GM19397 (cell line): Measurements from ENCODE around the gene UBE2Z.

Experiments used
- ATAC-seq: cut with Tn5 transposase; IDR thresholded peaks from one replicate; pipeline ENCODE4 v1.9.1; 2021; ENCODE audit warnings: mild to moderate bottlenecking, moderate library complexity; ENCODE audit not compliant: unreplicated experiment

UBE2Z gene

GRCh38 chr17:48952904-48953303 is 44.7 kb downstream of the UBE2Z start:
- ATAC-seq: no peak

DNA sequence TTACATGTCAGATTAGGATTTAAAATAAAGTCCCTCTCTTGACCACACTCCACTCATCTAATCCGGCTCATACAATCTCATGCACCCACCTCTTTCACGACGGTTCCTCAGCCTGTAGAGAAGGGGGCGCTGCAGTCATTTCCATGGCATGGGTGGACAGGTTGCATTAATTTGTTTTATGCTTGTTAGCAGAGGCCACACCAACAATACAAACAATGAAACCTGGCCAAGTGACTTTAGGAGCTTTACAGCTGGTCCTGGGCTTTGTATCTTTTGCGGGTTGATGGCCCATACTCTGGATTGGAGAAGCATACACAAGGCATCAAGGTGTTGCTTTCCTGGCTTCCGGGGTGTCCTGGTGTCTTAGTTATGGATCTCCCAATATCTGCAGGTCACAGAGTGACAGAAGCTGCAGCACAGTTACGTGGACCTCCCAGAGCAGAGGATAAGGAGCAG is 46.1 kb downstream of the UBE2Z start:
- ATAC-seq: no peak

- no peak for ATAC-seq
Measured at GRCh38 chr17:48960834-48961515, 52.8 kb downstream of the UBE2Z start.

DNA sequence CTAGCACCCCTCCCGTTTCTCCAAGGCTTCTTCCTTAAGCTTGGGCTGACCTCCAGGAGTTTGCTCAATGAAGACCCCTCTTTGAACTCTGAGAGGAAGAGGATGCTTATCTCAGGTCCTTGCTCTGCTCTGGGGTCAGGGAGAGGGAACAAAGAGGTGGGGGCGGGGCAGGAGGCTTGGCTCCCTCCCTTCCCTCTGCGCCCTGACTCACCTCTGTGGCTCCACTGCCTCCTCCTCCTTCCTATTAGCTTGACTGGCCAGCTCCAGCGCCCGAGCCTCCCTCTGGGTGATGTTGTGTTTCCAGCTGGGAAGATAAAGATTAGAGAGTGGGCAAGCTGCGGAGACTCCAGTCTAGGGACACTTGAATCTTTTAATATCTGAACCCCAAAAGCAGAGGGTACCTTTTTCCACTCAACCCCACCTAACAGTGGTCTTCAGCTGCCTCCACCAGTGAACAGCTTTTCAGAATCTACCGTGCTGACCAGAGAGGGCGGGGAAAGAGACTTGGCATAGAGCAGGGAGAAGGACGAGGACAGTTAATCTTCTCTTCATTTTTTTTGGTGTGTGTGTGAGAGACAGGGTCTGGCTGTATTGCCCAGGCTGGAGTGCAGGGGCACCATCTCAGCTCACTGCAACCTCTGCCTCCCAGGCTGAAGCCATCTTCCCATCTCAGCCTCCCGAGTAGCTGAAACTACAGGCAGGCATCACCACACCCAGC is 53.5 kb downstream of the UBE2Z start:
- no peak for ATAC-seq

DNA sequence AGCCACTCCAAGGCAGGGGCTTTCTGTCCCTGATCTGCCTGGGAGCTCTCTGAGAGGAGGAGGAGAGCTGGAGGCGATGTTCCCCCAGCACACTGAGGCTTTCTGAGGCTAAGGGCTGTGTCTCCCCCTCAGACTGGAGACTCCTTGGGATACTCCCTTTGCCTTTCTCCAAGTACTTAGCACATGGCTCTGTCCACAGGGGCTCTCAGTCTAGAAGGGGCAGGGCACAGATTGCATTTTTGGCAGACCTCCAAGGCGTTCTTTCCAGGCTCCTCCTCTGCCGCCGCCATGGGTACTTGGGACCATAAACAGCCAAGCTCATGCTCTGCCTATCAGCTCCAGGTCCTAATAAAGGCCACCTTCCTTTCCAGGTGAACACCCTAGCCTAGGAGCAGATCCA is 62.0 kb downstream of the UBE2Z start:
- ATAC-seq: no peak

DNA sequence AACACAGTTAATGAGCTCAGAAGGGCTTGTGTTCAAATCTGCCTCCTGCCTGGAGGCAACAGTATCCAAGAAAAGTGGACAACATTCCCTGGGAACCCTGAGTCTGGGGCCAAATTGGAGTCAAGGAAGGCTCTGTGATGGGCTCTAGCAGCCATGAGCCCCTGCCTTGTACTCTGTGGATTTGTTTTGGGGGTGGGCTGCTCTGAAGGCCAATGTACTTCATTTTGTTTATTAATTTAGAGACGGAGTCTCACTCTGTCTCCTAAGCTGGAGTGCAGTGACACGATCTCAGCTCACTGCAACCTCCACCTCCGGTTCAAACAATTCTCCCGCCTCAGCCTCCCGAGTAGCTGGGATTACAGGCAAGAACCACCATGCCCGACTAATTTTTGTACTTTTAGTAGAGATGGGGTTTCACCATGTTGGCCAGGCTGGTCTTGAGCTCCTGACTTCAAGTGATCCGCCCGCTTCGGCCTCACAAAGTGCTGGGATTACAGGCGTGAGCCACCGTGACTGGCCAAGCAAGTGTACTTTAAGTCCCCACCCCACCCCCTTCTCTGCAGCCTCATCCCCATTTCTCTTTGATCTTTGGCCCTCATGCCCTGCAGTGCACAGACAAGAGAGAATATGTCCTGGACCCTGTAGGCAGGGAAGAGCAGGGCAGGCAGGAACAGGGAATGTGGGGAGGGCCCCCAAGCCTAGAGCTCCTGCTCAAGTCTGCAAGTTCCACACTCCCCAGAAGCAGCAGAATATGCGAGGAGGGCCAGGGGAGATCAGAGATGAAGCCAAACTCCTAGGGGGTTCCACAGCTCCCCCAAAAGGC is 62.9 kb downstream of the UBE2Z start:
- ATAC-seq: no peak

GRCh38 chr17:48972749-48973097 is 64.5 kb downstream of the UBE2Z start:
- ATAC-seq: no peak

DNA sequence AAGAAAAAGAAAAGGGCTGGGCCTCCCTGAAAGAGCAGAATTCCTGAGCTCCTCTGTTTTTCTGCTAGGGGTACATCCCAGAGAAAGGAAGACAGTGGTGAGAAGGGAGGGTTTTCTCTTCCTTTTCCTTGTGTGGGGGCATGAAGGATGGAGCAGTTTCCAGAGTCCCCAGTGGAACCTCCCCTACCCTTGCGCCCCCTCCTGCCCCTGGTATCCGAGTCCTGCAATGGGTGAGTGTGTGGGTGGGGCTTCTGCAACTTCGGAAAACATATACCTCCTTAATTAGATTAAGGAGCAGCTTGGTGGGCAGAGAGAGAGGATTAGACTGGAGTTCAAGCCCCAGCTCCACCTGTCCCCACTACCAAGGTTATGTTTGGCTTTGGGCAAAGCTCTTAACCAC is 65.6 kb downstream of the UBE2Z start:
- no peak for ATAC-seq
